ENCODE measurements around the gene PYM1. TPM values are rescaled to one million over a fixed set of nuclear protein-coding genes. Genes with fewer than 3 reads are reported as not detected.

Gene PYM1
- total RNA-seq, 1 experiment from 2014 or later = 58.9 TPM

- WGBS (ENCODE audit: extremely low coverage, insufficient read length, low lambda C conversion rate) = no CpG with 5 or more reads among the region's 10 CpGs
- peaks cover 1% of the 10 kb centered on the region for H3K27me3 Mint-ChIP-seq (ENCODE audit: low read depth)
- Histone ChIP-seq H3K9me3 (ENCODE audit: control insufficient read depth, low read depth, low read length) (no peaks in the 10 kb centered on the region), H2BK120ac (ENCODE audit: low read depth, low read length, poor library complexity, severe bottlenecking) (no peak overlapping the region), H3K4me1 (ENCODE audit: insufficient read depth, low read length) (peaks cover 4% of the 10 kb centered on the region; the same call in 1 of the 2 replicates), H3K4ac (ENCODE audit: low read depth, low read length) (no peak overlapping the region), H3K27ac (ENCODE audit: insufficient read length, low read depth, low read length) (peak overlapping the region; percentile 80), H3K14ac (ENCODE audit: insufficient read depth, low read length) (no peak overlapping the region), H3K27me3 (ENCODE audit: insufficient read depth, low read length) (no peaks in the 10 kb centered on the region), H4K91ac (ENCODE audit: insufficient read length, low read depth, low read length) (no peak overlapping the region), H3K23ac (ENCODE audit: insufficient read length, low read depth, low read length) (no peak overlapping the region), H3K79me1 (ENCODE audit: insufficient read depth, low read depth, low read length, poor library complexity, severe bottlenecking) (peaks cover 9% of the 10 kb centered on the region), H2BK5ac (ENCODE audit: insufficient read length, low read length) (no peak overlapping the region), H4K5ac (ENCODE audit: insufficient read length, low read depth, low read length) (no peak overlapping the region), H3K79me2 (ENCODE audit: insufficient read depth, low read length) (peaks cover 34% of the 10 kb centered on the region; the same call in 1 of the 2 replicates), H4K8ac (replicated peaks; ENCODE audit: insufficient read length, low read depth, low read length) (no peak overlapping the region), H3K18ac (ENCODE audit: insufficient read length, low read depth, low read length) (no peak overlapping the region), H3K56ac (ENCODE audit: insufficient read length, low read depth, low read length) (no peak overlapping the region), H3K9ac (ENCODE audit: extremely low read depth, insufficient read length, low read length) (peak overlapping the region; percentile 72), H3T11ph (ENCODE audit: low read length) (no peak overlapping the region), H3K4me2 (ENCODE audit: insufficient read depth, insufficient read length, low read length) (peak overlapping the region; percentile 90), H2BK20ac (ENCODE audit: low read depth, low read length, poor library complexity, severe bottlenecking) (no peak overlapping the region), H3K23me2 (ENCODE audit: insufficient read length, low read depth, low read length, poor library complexity, severe bottlenecking) (peaks cover 8% of the 10 kb centered on the region), H4K20me1 (ENCODE audit: control insufficient read depth, insufficient read depth, insufficient read length) (no peaks in the 10 kb centered on the region), H2AFZ (ENCODE audit: low read length) (no peak overlapping the region), H2BK15ac (ENCODE audit: low read depth, low read length) (no peak overlapping the region), H2AK5ac (ENCODE audit: insufficient read length, low read length) (no peak overlapping the region), H2BK12ac (ENCODE audit: insufficient read length, low read depth, low read length) (no peak overlapping the region)
- H3K27ac Mint-ChIP-seq = peak overlapping the region; percentile 86 to 99 (median 97)
- peaks cover 33 to 36% of the 10 kb centered on the region in 2 experiments for H3K4me1 Mint-ChIP-seq
- H3K36me3 Mint-ChIP-seq (ENCODE audit: insufficient read depth in 1 of 3, low read depth in 3 of 3) = peaks cover 11 to 34% (median 33%) of the 10 kb centered on the region in 3 experiments; a peak in 6 of 7 replicates
- peak overlapping the region; percentile 96 to 99 for H3K4me3 Mint-ChIP-seq
- DNase-seq = no peak
- H3K9me3 Mint-ChIP-seq = no peaks in the 10 kb centered on the region; a peak in 1 of 5 replicates
- no peak for TF ChIP-seq CTCF (conservative IDR thresholded peaks at IDR 0.05)
Measured at GRCh38 chr12:55925870-55926737, 1.6 kb downstream of the PYM1 start.
